HUES48 (cell line): Measurements from ENCODE around the gene COMP.
"Not testable (repeated sequence)": the region's sequence is repeated elsewhere in the genome, so short reads cannot be mapped to it uniquely, and the experiment has no call there.

ENCODE experiments used
- H3K27ac ChIP-seq: one replicate; pipeline ENCODE4 v1.7.0; 2013; ENCODE audit warnings: low read depth, low read length, inconsistent platforms
- H3K27me3 ChIP-seq: 2 replicates; pipeline ENCODE4 v1.6.1; 2013; ENCODE audit warnings: mild to moderate bottlenecking, low read length; ENCODE audit not compliant: control insufficient read depth, insufficient read depth
- H3K36me3 ChIP-seq: 2 replicates; pipeline ENCODE4 v1.6.1; 2013; ENCODE audit warnings: low read length; ENCODE audit not compliant: control insufficient read depth, insufficient read depth
- H3K4me1 ChIP-seq: 2 replicates; pipeline ENCODE4 v1.6.1; 2013; ENCODE audit warnings: mild to moderate bottlenecking, low read length; ENCODE audit not compliant: control insufficient read depth, insufficient read depth
- H3K4me3 ChIP-seq: 2 replicates; pipeline ENCODE4 v1.5.1; 2013; ENCODE audit warnings: mild to moderate bottlenecking, low read depth, low read length
- H3K9ac ChIP-seq: 2 replicates; pipeline ENCODE4 v1.6.1; 2013; ENCODE audit warnings: mild to moderate bottlenecking, low read depth, low read length, moderate library complexity
- H3K9me3 ChIP-seq: 2 replicates; pipeline ENCODE4 v1.6.1; 2013; ENCODE audit warnings: low read length; ENCODE audit not compliant: control insufficient read depth, insufficient read depth

COMP gene

GRCh38 chr19:18741124-18742121 lies 49.7 kb downstream of the COMP start:
- H3K36me3 ChIP-seq: no peaks in the 10 kb centered on the region
- no peaks in the 10 kb centered on the region for H3K27me3 ChIP-seq
- no peak overlapping the region for H3K4me3 ChIP-seq
- no peaks in the 10 kb centered on the region for H3K9me3 ChIP-seq
- no peak overlapping the region for H3K27ac ChIP-seq
- H3K4me1 ChIP-seq: no peaks in the 10 kb centered on the region
- no peak overlapping the region for H3K9ac ChIP-seq

DNA sequence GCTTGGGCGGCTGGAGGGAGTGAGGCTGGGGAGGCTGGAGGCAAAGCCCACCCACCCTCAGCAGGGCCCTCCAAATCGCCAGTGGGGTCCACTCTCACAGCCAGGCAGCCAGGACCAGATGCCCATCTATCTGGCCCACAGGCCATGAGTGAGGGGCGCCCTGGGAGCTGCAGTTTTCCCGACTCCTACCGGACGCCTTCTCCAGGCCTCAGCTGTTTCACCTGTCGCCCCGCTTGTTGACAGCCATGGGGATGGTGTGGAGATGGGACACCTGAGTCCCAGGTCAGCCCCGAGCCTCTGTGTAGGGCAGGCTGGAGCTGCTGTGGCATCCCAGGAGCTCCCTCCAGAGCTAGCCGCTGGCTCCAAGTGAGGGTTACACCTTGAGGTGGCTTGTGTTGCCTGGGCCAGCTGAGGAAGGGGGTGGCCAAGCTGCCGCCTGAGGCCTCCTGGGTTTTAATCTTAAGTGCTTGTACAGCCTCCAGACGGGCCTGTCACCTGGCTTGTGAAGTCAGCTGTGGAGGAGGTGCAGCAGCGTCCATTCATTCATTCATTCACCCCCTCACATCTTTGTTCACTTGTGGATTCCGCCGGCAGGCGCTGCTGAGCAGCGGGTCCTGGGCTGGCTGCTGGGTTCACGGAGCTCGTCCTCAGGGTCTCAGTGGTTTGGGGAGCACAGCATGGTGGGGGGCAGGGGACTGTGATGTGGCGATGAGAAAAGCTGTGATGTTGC lies 52.0 kb downstream of the COMP start:
- Histone ChIP-seq H3K9me3 (no peaks in the 10 kb centered on the region), H3K4me3 (no peak overlapping the region), H3K9ac (no peak overlapping the region), H3K27me3 (no peaks in the 10 kb centered on the region), H3K4me1 (no peaks in the 10 kb centered on the region), H3K27ac (no peak overlapping the region), H3K36me3 (no peaks in the 10 kb centered on the region)

GRCh38 chr19:18737954-18738351 lies 53.2 kb downstream of the COMP start:
- Histone ChIP-seq H3K4me1 (no peaks in the 10 kb centered on the region), H3K27ac (no peak overlapping the region), H3K9ac (no peak overlapping the region), H3K27me3 (no peaks in the 10 kb centered on the region), H3K36me3 (no peaks in the 10 kb centered on the region), H3K9me3 (no peaks in the 10 kb centered on the region), H3K4me3 (no peak overlapping the region)

GRCh38 chr19:18737337-18737953 lies 53.7 kb downstream of the COMP start:
- Histone ChIP-seq H3K4me3 (no peak overlapping the region), H3K27ac (no peak overlapping the region), H3K9ac (no peak overlapping the region), H3K4me1 (no peaks in the 10 kb centered on the region), H3K27me3 (no peaks in the 10 kb centered on the region), H3K9me3 (no peaks in the 10 kb centered on the region), H3K36me3 (no peaks in the 10 kb centered on the region)

- Histone ChIP-seq H3K9me3 (no peaks in the 10 kb centered on the region), H3K9ac (no peak overlapping the region), H3K4me1 (no peaks in the 10 kb centered on the region), H3K36me3 (no peaks in the 10 kb centered on the region), H3K4me3 (no peak overlapping the region), H3K27ac (no peak overlapping the region), H3K27me3 (no peaks in the 10 kb centered on the region)
Measured at GRCh38 chr19:18736415-18737336, 54.4 kb downstream of the COMP start.

GRCh38 chr19:18735752-18736151 lies 55.4 kb downstream of the COMP start:
- Histone ChIP-seq H3K9me3 (no peaks in the 10 kb centered on the region), H3K4me1 (no peaks in the 10 kb centered on the region)

DNA sequence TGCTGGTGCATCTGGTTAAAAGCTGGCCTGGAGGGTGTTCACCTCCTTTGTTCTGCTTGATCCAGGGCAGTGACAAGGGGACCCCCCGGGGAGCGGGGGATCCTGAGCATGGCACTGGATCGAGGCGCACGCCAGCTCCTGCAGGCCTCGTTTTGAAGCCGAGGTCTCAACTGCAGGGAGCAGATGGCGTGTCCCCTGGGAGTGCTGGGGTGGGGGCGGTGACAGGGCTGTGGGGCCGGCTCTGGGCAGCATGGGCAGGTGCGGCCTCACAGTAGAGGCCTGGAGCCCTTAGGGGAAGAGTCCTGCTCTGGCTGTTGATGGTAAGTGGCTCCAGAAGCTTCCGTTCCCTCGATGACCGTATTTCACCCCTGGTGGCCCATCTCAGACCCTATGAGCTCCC lies 55.8 kb downstream of the COMP start:
- Histone ChIP-seq H3K9ac (no peak overlapping the region), H3K27ac (no peak overlapping the region), H3K36me3 (no peaks in the 10 kb centered on the region), H3K27me3 (no peaks in the 10 kb centered on the region), H3K4me1 (no peaks in the 10 kb centered on the region), H3K9me3 (no peaks in the 10 kb centered on the region), H3K4me3 (no peak overlapping the region)

More at GRCh38 chr19:18735752-18736151, 55.4 kb downstream of the COMP start:
- H3K27ac ChIP-seq: no peak overlapping the region
- no peak overlapping the region for H3K9ac ChIP-seq
- H3K27me3 ChIP-seq: no peaks in the 10 kb centered on the region
- H3K4me3 ChIP-seq: no peak overlapping the region
- no peaks in the 10 kb centered on the region for H3K36me3 ChIP-seq

- not testable (repeated sequence) for H3K27ac ChIP-seq, H3K4me3 ChIP-seq, H3K36me3 ChIP-seq, H3K4me1 ChIP-seq, H3K27me3 ChIP-seq, H3K9ac ChIP-seq, H3K9me3 ChIP-seq
Measured at GRCh38 chr19:18733762-18734332, 57.3 kb downstream of the COMP start.

GRCh38 chr19:18733196-18733647 lies 57.9 kb downstream of the COMP start:
- H3K27ac ChIP-seq: no peak overlapping the region
- no peaks in the 10 kb centered on the region for H3K27me3 ChIP-seq
- no peaks in the 10 kb centered on the region for H3K36me3 ChIP-seq
- no peaks in the 10 kb centered on the region for H3K9me3 ChIP-seq
- no peak overlapping the region for H3K4me3 ChIP-seq
- no peaks in the 10 kb centered on the region for H3K4me1 ChIP-seq
- no peak overlapping the region for H3K9ac ChIP-seq
